ENCODE results near the gene FRMD4A. TPM values are rescaled to one million over a fixed set of nuclear protein-coding genes. Genes with fewer than 3 reads are reported as not detected.
"Not testable (repeated sequence)": the region's sequence is repeated elsewhere in the genome, so short reads cannot be mapped to it uniquely, and the experiment has no call there.

FRMD4A gene
- total and polyA plus RNA-seq, 10 of the 15 experiments (the other 5 are each of a cell fraction or from before 2014, with no cell fraction given): 17.8 to 75.2 (median 39.1) TPM

DNA sequence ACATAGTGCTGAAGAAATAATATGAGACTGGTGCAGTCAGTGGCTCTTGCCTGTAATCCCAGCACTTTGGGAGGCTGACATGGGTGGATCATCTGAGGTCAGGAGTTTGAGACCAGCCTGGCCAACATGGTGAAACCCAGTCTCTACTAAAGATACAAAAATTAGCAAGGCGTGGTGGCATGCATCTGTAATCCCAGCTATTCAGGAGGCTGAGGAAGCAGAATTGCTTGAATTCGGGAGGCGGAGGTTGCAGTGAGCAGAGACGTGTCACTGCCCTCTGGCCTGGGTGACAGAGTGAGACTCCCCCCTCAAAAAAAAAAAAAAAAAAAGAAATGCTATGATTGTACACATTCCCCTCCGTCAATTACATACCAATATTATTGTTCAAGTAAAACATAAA is 615.1 kb downstream of the FRMD4A start:
- H3K4me3 ChIP-seq; ATAC-seq; H3K36me3 ChIP-seq (ENCODE audit: control insufficient read depth in 2 of 2, insufficient read depth in 2 of 2, low read length in 1 of 2); H3K9me3 ChIP-seq (replicated peaks; ENCODE audit: control insufficient read depth, insufficient read depth, low read length); H2AFZ ChIP-seq (ENCODE audit: control insufficient read depth, low read depth, low read length); BruUV-seq (replicated peaks); H3K27ac ChIP-seq (ENCODE audit: control insufficient read depth, insufficient read depth); DNase-seq (ENCODE audit: low read depth, low spot score); FAIRE-seq; H3K27me3 ChIP-seq (replicated peaks in 1 of 2; ENCODE audit: control insufficient read depth in 2 of 2, insufficient read depth in 2 of 2, low read length in 1 of 2); H4K20me1 ChIP-seq (ENCODE audit: control insufficient read depth, insufficient read depth); in situ Hi-C loops (cut with MboI); H3K9ac ChIP-seq (ENCODE audit: control insufficient read depth, insufficient read depth, low read length); intact Hi-C loops (cut with micrococcal nuclease; ENCODE audit: unreplicated experiment); H3K4me2 ChIP-seq (ENCODE audit: control insufficient read depth, insufficient read depth); H3K79me2 ChIP-seq (ENCODE audit: control insufficient read depth, insufficient read depth, low read length): not testable (repeated sequence)
- ChIA-PET RAD21 (ENCODE audit: unreplicated experiment) (interaction anchor here (1.1 to 1.3 kb wide), 3 partner anchors 11 to 61 kb away, joined by 3 to 4 read pairs (median 3); no protein-coding TSS in a partner anchor), SMC1A (ENCODE audit: uncharacterized antibody, unreplicated experiment) (interaction anchor here (1.0 to 5.0 kb wide), 7 partner anchors 10 to 59 kb away, joined by 3 to 38 read pairs (median 19); no protein-coding TSS in a partner anchor), CTCF (interaction anchor here (0.6 to 0.7 kb wide), 2 partner anchors 8 to 546 kb away, joined by 3 read pairs; no protein-coding TSS in a partner anchor), POLR2A (interaction anchor here (1.1 to 3.2 kb wide), 2 partner anchors 31 to 41 kb away, joined by 3 to 14 read pairs; no protein-coding TSS in a partner anchor)
- WGBS (ENCODE audit: insufficient coverage, insufficient replicate concordance, low lambda C conversion rate, missing lambda C conversion rate): 76% methylated on average over 4 of the region's 5 CpGs
- peaks cover 44% of the 10 kb centered on the region for H3K4me1 ChIP-seq (ENCODE audit: control insufficient read depth, insufficient read depth, low read length)

GRCh38 chr10:13715100-13715499 is 615.6 kb downstream of the FRMD4A start:
- ChIA-PET POLR2A (interaction anchor here (1.1 to 3.2 kb wide), 2 partner anchors 32 to 42 kb away, joined by 3 to 14 read pairs; no protein-coding TSS in a partner anchor), RAD21 (ENCODE audit: unreplicated experiment) (interaction anchor here (0.9 to 3.3 kb wide), 6 partner anchors 11 to 62 kb away, joined by 3 to 20 read pairs (median 3); no protein-coding TSS in a partner anchor), SMC1A (ENCODE audit: uncharacterized antibody, unreplicated experiment) (interaction anchor here (1.0 to 4.8 kb wide), 8 partner anchors 10 to 72 kb away, joined by 3 to 38 read pairs (median 8); no protein-coding TSS in a partner anchor), CTCF (interaction anchor here (0.6 to 1.1 kb wide), 3 partner anchors 9 to 546 kb away, joined by 3 read pairs; no protein-coding TSS in a partner anchor)
- no peaks in the 10 kb centered on the region for H4K20me1 ChIP-seq (ENCODE audit: control insufficient read depth, insufficient read depth)
- H3K4me2 ChIP-seq (ENCODE audit: control insufficient read depth, insufficient read depth): no peak overlapping the region
- intact Hi-C loops (cut with micrococcal nuclease; ENCODE audit: unreplicated experiment) (no loop called here), in situ Hi-C loops (cut with MboI) (no loop called here)
- FAIRE-seq: no peak
- H3K79me2 ChIP-seq (ENCODE audit: control insufficient read depth, insufficient read depth, low read length): no peaks in the 10 kb centered on the region
- H3K27me3 ChIP-seq (replicated peaks in 1 of 2; ENCODE audit: control insufficient read depth in 2 of 2, insufficient read depth in 2 of 2, low read length in 1 of 2): no peaks in the 10 kb centered on the region
- no peaks in the 10 kb centered on the region for H3K9me3 ChIP-seq (replicated peaks; ENCODE audit: control insufficient read depth, insufficient read depth, low read length)
- no peak for DNase-seq (ENCODE audit: low read depth, low spot score)
- WGBS (ENCODE audit: insufficient coverage, insufficient replicate concordance, low lambda C conversion rate, missing lambda C conversion rate): over 99% methylated on average over 5 of the region's 5 CpGs
- no peak overlapping the region for H3K4me3 ChIP-seq
- peaks cover 44% of the 10 kb centered on the region for H3K4me1 ChIP-seq (ENCODE audit: control insufficient read depth, insufficient read depth, low read length)
- H3K9ac ChIP-seq (ENCODE audit: control insufficient read depth, insufficient read depth, low read length): no peak overlapping the region
- ATAC-seq: no peak
- no peak for TF ChIP-seq NR2C1 (IDR thresholded peaks at IDR 0.05)
- TF ChIP-seq BCLAF1 (IDR thresholded peaks at IDR 0.05): no peak
- no peak for TF ChIP-seq SPI1 (IDR thresholded peaks at IDR 0.05; ENCODE audit: borderline replicate concordance, insufficient read depth, low read depth, low read length)
- no peak for TF ChIP-seq ZNF207 (IDR thresholded peaks at IDR 0.05; ENCODE audit: borderline replicate concordance)
- TF ChIP-seq JUNB (IDR thresholded peaks at IDR 0.05): no peak
- TF ChIP-seq ZBED1 (IDR thresholded peaks at IDR 0.05; ENCODE audit: borderline replicate concordance): no peak
- no peak for TF ChIP-seq MTA3 (IDR thresholded peaks at IDR 0.05; ENCODE audit: borderline replicate concordance, low read length)
- TF ChIP-seq RELA (IDR thresholded peaks at IDR 0.05; ENCODE audit: borderline replicate concordance, partially characterized antibody): no peak
- no peak for TF ChIP-seq IKZF2 (IDR thresholded peaks at IDR 0.05)
- TF ChIP-seq FOXM1 (IDR thresholded peaks at IDR 0.05; ENCODE audit: low read depth, low read length): no peak
- TF ChIP-seq CHD2 (IDR thresholded peaks at IDR 0.05; ENCODE audit: borderline replicate concordance, low read depth, low read length): no peak
- no peak for TF ChIP-seq NFYB (IDR thresholded peaks at IDR 0.05; ENCODE audit: insufficient read depth, low read depth, low read length)
- TF ChIP-seq ZNF24 (IDR thresholded peaks at IDR 0.05): no peak
- H2AFZ ChIP-seq (ENCODE audit: control insufficient read depth, low read depth, low read length): no peak overlapping the region
- no peak overlapping the region for H3K27ac ChIP-seq (ENCODE audit: control insufficient read depth, insufficient read depth)
- no peaks in the 10 kb centered on the region; a peak in 1 of 4 replicates for H3K36me3 ChIP-seq (ENCODE audit: control insufficient read depth in 2 of 2, insufficient read depth in 2 of 2, low read length in 1 of 2)
- no TSS peak for BruUV-seq (replicated peaks)

Data from GM12878 (cell line).